Bronchial epithelial cell (primary cell): ENCODE measurements around the gene STOX2. TPM values are rescaled to one million over a fixed set of nuclear protein-coding genes. Genes with fewer than 3 reads are reported as not detected.

Source experiments
- DNase-seq: peaks from one replicate; pipeline ENCODE4 v3.0.0-alpha.2; 2010; ENCODE audit warnings: low read depth
- FAIRE-seq: peaks from 2 replicates; lab custom pipeline; 2011; peaks lifted over from hg19 to GRCh38; lab: Jason Lieb, UNC
- H3K27me3 ChIP-seq: 2 replicates; pipeline ENCODE4 v1.5.1; 2011; ENCODE audit warnings: low read length; ENCODE audit not compliant: control insufficient read depth, insufficient read depth
- H3K36me3 ChIP-seq: 2 replicates; pipeline ENCODE4 v1.5.1; 2011; ENCODE audit warnings: low read length; ENCODE audit not compliant: control insufficient read depth, insufficient read depth
- H3K4me3 ChIP-seq: 2 replicates; pipeline ENCODE4 v1.5.1; 2011; ENCODE audit warnings: mild to moderate bottlenecking, low read depth, low read length, control low read depth
- CTCF ChIP-seq: IDR thresholded peaks from 2 replicates; pipeline ENCODE4 v1.5.1; 2011; ENCODE audit warnings: mild to moderate bottlenecking, moderate library complexity, low read length, control low read depth, inconsistent platforms; ENCODE audit not compliant: insufficient read depth, severe bottlenecking
- total RNA-seq: library from RNA; depleted of rRNA; stranded (reverse); fragments of >200 nt; gene quantifications from 2 replicates; pipeline ENCODE4 v1.2.1, GENCODE V29; 2014

Gene STOX2
- total RNA-seq, 1 donor from 2014 or later = 1.3 TPM

GRCh38 chr4:183907871-183908683, 3.0 kb downstream of the STOX2 start:
- no peak for TF ChIP-seq CTCF
- Histone ChIP-seq H3K4me3 (no peak overlapping the region), H3K27me3 (peaks cover 6% of the 10 kb centered on the region), H3K36me3 (no peaks in the 10 kb centered on the region)
- FAIRE-seq (no peak), DNase-seq (no peak)

- no peak for FAIRE-seq
- H3K4me3 ChIP-seq = no peak overlapping the region
Observed at GRCh38 chr4:183909187-183909586, 4.1 kb downstream of the STOX2 start.

GRCh38 chr4:183909801-183910200, 4.7 kb downstream of the STOX2 start:
- Histone ChIP-seq H3K27me3 (peaks cover 6% of the 10 kb centered on the region), H3K36me3 (no peaks in the 10 kb centered on the region), H3K4me3 (no peak overlapping the region)
- TF ChIP-seq CTCF = no peak
- FAIRE-seq = no peak
- DNase-seq = no peak

More at GRCh38 chr4:183909187-183909586, 4.1 kb downstream of the STOX2 start:
- no peak for DNase-seq
- H3K36me3 ChIP-seq = no peaks in the 10 kb centered on the region
- peaks cover 6% of the 10 kb centered on the region for H3K27me3 ChIP-seq
- no peak for TF ChIP-seq CTCF

- TF ChIP-seq CTCF = no peak
- Histone ChIP-seq H3K4me3 (no peak overlapping the region), H3K36me3 (no peaks in the 10 kb centered on the region), H3K27me3 (no peaks in the 10 kb centered on the region)
- DNase-seq (peak; percentile 77), FAIRE-seq (peak; percentile 60)
Observed at GRCh38 chr4:183912585-183912984, 7.5 kb downstream of the STOX2 start.

- H3K27me3 ChIP-seq = no peaks in the 10 kb centered on the region
- FAIRE-seq (no peak), DNase-seq (no peak)
- TF ChIP-seq CTCF = no peak
- no peak overlapping the region for H3K4me3 ChIP-seq
- no peaks in the 10 kb centered on the region for H3K36me3 ChIP-seq
Observed at GRCh38 chr4:183915976-183916375, 10.9 kb downstream of the STOX2 start.

GRCh38 chr4:183918696-183919095, 13.6 kb downstream of the STOX2 start:
- FAIRE-seq (no peak), DNase-seq (no peak)
- no peaks in the 10 kb centered on the region for H3K36me3 ChIP-seq
- H3K4me3 ChIP-seq = no peak overlapping the region
- H3K27me3 ChIP-seq = no peaks in the 10 kb centered on the region
- no peak for TF ChIP-seq CTCF
